Measurements from ENCODE around the gene SHROOM4. TPM values are rescaled to one million over a fixed set of nuclear protein-coding genes. Genes with fewer than 3 reads are reported as not detected.
A peak's percentile ranks its signal among the peaks of the same experiment; 100 is the strongest.

The SHROOM4 gene
- total RNA-seq: 0.75 TPM

- DNase-seq (ENCODE audit: low spot score) (peak; percentile 45), ATAC-seq (peak; percentile 49)
Observed at GRCh38 chrX:50813843-50814661, at the start of gene SHROOM4. TSS of gene SHROOM4 (minus strand) at chrX:50814194. CDS start at chrX:50814018, 176 bp downstream.

- ATAC-seq: no peak
- DNase-seq (ENCODE audit: low spot score): no peak
Observed at GRCh38 chrX:50863471-50863870, 49.5 kb upstream of the SHROOM4 start.

GRCh38 chrX:50860518-50860917 lies 46.5 kb upstream of the SHROOM4 start:
- ATAC-seq (peak; percentile 93), DNase-seq (ENCODE audit: low spot score) (peak; percentile 53)

- DNase-seq (ENCODE audit: low spot score) (no peak), ATAC-seq (peak; percentile 53)
Observed at GRCh38 chrX:50858548-50858947, 44.6 kb upstream of the SHROOM4 start.

- peak; percentile 59 for ATAC-seq
- DNase-seq (ENCODE audit: low spot score): no peak
Observed at GRCh38 chrX:50853399-50853798, 39.4 kb upstream of the SHROOM4 start.

- DNase-seq (ENCODE audit: low spot score) (no peak), ATAC-seq (no peak)
Observed at GRCh38 chrX:50852524-50852923, 38.5 kb upstream of the SHROOM4 start.

- no peak for ATAC-seq
Observed at GRCh38 chrX:50842221-50842620, 28.2 kb upstream of the SHROOM4 start.

GRCh38 chrX:50839730-50840129 lies 25.7 kb upstream of the SHROOM4 start:
- ATAC-seq (no peak), DNase-seq (ENCODE audit: low spot score) (no peak)

More at GRCh38 chrX:50842221-50842620, 28.2 kb upstream of the SHROOM4 start:
- no peak for DNase-seq (ENCODE audit: low spot score)

- DNase-seq (ENCODE audit: low spot score): no peak
- ATAC-seq: no peak
Observed at GRCh38 chrX:50838820-50839600, 25.0 kb upstream of the SHROOM4 start.

GRCh38 chrX:50827996-50828395 lies 14.0 kb upstream of the SHROOM4 start:
- ATAC-seq (no peak), DNase-seq (ENCODE audit: low spot score) (no peak)

- no peak for ATAC-seq
Observed at GRCh38 chrX:50825825-50826224, 11.8 kb upstream of the SHROOM4 start.

GRCh38 chrX:50818986-50819385 lies 5.0 kb upstream of the SHROOM4 start:
- ATAC-seq: no peak
- DNase-seq (ENCODE audit: low spot score): no peak

More at GRCh38 chrX:50825825-50826224, 11.8 kb upstream of the SHROOM4 start:
- no peak for DNase-seq (ENCODE audit: low spot score)

- DNase-seq (ENCODE audit: low spot score) (no peak), ATAC-seq (no peak)
Observed at GRCh38 chrX:50815120-50815519, 1.1 kb upstream of the SHROOM4 start.

GRCh38 chrX:50814701-50815100 lies 707 bp upstream of the SHROOM4 start:
- ATAC-seq (no peak), DNase-seq (ENCODE audit: low spot score) (no peak)

GRCh38 chrX:50812995-50813842 lies 775 bp downstream of the SHROOM4 start:
- DNase-seq (ENCODE audit: low spot score) (peak; percentile 55), ATAC-seq (peak; percentile 86)

- ATAC-seq: no peak
Observed at GRCh38 chrX:50805276-50805675, 8.7 kb downstream of the SHROOM4 start.

GRCh38 chrX:50801135-50801534 lies 12.9 kb downstream of the SHROOM4 start:
- DNase-seq (ENCODE audit: low spot score) (no peak), ATAC-seq (no peak)

More at GRCh38 chrX:50805276-50805675, 8.7 kb downstream of the SHROOM4 start:
- DNase-seq (ENCODE audit: low spot score): no peak

- DNase-seq (ENCODE audit: low spot score): no peak
- ATAC-seq: no peak
Observed at GRCh38 chrX:50799531-50799961, 14.4 kb downstream of the SHROOM4 start.

GRCh38 chrX:50798783-50799182 lies 15.2 kb downstream of the SHROOM4 start:
- DNase-seq (ENCODE audit: low spot score) (no peak), ATAC-seq (peak; percentile 24)

- ATAC-seq (no peak), DNase-seq (ENCODE audit: low spot score) (no peak)
Observed at GRCh38 chrX:50787099-50787498, 26.9 kb downstream of the SHROOM4 start.

- no peak for DNase-seq (ENCODE audit: low spot score)
- no peak for ATAC-seq
Observed at GRCh38 chrX:50780144-50780543, 33.9 kb downstream of the SHROOM4 start.

Data from left lobe of liver (tissue), 2 donors.